Caki2 (cell line): ENCODE data around the gene ARID2. TPM values are rescaled to one million over a fixed set of nuclear protein-coding genes. Genes with fewer than 3 reads are reported as not detected.

Source experiments
- DNase-seq: peaks from one replicate; pipeline ENCODE4 v3.0.0-alpha.2; 2015; ENCODE audit warnings: low read depth
- in situ Hi-C: cut with HindIII; loops from 2 replicates; pipeline ENCODE4 v1.10.0; 2016; ENCODE audit warnings: low sequenced_read_pairs, low pct_unique_long_range_greater_than_20kb, mixed read lengths
- total RNA-seq: library from RNA; depleted of rRNA; stranded (reverse); fragments of >200 nt; shearing (Covaris generic); gene quantifications from 2 replicates; pipeline ENCODE4 v1.2.3, GENCODE V29; 2014; ENCODE audit warnings: low replicate concordance; rRNA removed

The ARID2 gene, protein sequence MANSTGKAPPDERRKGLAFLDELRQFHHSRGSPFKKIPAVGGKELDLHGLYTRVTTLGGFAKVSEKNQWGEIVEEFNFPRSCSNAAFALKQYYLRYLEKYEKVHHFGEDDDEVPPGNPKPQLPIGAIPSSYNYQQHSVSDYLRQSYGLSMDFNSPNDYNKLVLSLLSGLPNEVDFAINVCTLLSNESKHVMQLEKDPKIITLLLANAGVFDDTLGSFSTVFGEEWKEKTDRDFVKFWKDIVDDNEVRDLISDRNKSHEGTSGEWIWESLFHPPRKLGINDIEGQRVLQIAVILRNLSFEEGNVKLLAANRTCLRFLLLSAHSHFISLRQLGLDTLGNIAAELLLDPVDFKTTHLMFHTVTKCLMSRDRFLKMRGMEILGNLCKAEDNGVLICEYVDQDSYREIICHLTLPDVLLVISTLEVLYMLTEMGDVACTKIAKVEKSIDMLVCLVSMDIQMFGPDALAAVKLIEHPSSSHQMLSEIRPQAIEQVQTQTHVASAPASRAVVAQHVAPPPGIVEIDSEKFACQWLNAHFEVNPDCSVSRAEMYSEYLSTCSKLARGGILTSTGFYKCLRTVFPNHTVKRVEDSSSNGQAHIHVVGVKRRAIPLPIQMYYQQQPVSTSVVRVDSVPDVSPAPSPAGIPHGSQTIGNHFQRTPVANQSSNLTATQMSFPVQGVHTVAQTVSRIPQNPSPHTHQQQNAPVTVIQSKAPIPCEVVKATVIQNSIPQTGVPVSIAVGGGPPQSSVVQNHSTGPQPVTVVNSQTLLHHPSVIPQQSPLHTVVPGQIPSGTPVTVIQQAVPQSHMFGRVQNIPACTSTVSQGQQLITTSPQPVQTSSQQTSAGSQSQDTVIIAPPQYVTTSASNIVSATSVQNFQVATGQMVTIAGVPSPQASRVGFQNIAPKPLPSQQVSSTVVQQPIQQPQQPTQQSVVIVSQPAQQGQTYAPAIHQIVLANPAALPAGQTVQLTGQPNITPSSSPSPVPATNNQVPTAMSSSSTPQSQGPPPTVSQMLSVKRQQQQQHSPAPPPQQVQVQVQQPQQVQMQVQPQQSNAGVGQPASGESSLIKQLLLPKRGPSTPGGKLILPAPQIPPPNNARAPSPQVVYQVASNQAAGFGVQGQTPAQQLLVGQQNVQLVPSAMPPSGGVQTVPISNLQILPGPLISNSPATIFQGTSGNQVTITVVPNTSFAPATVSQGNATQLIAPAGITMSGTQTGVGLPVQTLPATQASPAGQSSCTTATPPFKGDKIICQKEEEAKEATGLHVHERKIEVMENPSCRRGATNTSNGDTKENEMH (N-terminal part only)
- total RNA-seq, result 14.6 and 16.5 TPM in 2 replicates

DNA sequence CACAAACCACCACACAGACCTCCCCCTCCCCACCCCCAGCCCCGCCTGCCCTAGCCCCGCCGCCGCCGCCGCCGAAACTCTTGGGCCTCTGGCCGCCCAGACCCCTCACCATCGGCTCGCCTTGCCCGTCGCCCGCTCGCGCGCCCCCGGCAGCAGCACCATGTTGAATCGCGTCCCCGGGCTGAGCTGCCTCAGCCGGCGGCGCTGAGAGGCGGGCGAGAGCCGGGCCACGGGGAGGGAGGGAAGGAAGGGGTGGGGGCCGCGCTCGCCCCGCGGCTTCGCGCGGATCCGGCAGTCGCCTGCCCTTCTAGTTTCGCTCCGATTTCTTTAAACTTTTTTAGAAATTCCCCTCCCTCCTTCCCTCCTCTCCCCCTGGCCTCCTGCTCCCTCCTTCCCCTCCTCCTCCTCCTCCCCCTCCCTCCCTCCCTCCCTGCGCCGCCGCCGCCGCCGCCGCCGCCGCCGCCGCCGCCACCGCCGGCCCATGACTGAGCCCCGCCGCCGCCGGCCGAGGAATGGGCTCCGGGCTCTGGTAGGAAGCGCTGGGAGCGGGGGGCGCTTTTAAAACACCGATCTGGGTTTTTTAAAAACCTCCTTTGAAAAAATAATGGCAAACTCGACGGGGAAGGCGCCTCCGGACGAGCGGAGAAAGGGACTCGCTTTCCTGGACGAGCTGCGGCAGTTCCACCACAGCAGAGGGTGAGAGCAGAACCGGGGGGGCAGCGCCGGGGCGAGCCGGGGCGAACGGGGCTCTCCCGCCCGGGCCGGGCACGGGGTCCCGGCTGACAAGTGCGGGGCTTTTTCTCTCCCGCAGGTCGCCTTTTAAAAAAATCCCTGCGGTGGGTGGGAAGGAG lies at the start of gene ARID2:
TSS of gene ARID2 (plus strand) at position 474 of the 851 bp plus-strand sequence. CDS start at position 605, 131 bp downstream.
- in situ Hi-C loops, result no loop called here
- DNase-seq, result peak; percentile 76

DNA sequence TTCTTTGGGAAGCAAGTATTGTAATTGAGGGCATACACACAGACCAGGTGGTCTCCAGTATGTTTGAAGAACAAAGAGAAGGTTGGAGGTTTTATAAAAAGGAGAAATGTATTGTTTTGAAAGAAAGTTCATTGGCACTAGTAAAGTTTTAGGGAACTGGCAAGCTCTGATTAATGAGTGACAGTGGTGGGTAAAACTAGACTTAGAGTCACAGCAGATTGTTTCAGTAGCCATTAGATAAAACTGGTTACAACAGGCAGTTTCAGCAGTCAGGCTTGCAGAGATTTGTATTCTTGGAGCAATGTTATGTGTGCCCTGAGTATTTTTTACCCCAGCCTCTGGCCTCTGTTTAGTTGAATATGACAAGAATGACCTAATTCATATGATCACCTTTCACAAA lies 49.1 kb upstream of the ARID2 start:
- in situ Hi-C loops, result no loop called here
- DNase-seq, result no peak

GRCh38 chr12:45681465-45681864 lies 48.0 kb upstream of the ARID2 start:
- DNase-seq, result no peak
- in situ Hi-C loops, result no loop called here

DNA sequence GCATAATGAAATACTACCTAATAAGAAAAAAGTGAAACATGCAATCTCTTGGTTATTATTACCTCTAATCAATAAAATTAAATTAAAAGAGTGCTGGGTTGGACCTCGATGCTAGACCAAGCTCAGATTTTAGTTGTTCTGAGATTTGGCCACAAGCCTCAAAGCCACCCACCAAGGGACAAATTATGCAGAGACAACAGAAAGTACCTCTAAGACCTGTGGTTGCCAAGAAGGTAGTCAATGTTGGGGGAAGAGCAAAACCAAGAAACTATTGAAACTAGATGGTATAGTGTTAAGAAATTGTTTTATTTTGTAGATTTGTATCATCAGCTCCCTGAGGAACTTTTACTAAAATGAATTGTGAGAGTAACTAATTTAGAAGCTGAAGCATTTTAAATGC lies 43.8 kb upstream of the ARID2 start:
- no peak for DNase-seq
- in situ Hi-C loops, result no loop called here

DNA sequence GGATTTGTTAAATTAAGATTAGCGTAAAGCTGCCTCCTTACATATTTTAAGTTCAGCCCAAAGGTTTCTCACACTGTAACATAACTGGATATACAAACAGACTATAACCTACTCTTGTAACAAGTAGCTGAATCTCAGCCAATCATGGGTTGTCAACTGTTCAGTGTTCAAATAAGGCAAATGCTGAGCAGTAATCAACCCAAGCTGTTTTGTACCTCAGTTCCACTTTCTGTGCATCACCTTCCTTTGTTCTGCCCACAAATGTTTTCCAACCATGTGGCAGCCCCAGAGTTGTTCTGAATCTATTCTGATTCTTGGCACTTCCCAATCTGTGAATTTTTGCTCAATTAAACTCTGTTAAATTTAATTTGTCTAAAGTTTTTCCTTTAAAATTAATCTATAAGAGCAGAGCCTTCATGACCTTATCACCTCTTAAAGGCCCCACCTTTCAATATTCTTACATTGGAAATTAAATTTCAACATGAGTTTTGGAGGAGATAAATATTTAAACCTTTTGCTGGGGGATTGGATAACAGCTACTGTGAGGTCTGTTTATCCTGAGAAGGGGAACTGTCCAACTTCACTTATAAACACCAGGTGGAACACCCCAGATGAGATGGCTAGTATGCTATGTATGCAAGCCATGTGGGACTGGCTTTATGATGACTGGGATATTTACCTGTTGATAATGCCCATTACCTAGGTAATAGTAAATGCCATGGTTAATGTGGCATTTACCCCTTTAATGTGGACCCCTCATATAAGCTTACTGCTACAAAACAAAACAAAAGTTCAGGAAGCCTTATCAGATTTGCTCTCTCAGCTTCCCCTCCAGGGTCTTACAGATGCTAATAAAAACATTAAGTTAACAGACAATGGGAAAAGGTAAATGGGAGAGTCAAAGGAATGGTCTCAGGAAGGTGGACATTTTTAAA lies 42.2 kb upstream of the ARID2 start:
- no peak for DNase-seq
- in situ Hi-C loops, result no loop called here

- in situ Hi-C loops, result no loop called here
- no peak for DNase-seq
Measured at GRCh38 chr12:45688183-45688582, 41.3 kb upstream of the ARID2 start.

DNA sequence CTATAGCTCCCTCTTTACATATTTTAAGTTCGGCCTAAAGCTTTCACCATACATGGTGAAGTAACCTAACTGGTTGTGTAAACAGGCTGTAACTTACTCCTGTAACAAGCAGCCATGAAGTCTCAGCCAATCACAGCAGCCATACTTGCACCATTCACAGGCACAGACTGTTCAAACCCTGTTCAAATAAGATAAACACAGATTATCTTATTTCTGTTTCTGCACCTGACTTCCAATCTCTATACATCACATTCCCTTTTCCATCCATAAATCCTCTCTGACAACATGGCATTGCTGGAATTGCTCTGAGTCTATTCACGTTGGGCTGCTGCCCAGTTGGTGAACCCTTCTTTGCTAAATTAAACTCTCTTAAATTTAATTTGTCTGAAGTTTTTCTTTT lies 34.5 kb upstream of the ARID2 start:
- DNase-seq, result no peak
- in situ Hi-C loops, result no loop called here

GRCh38 chr12:45695606-45696005 lies 33.9 kb upstream of the ARID2 start:
- no peak for DNase-seq
- in situ Hi-C loops, result no loop called here

- DNase-seq, result no peak
- in situ Hi-C loops, result no loop called here
Measured at GRCh38 chr12:45696049-45696448, 33.5 kb upstream of the ARID2 start.

GRCh38 chr12:45697371-45697770 lies 32.1 kb upstream of the ARID2 start:
- in situ Hi-C loops, result no loop called here
- no peak for DNase-seq

- in situ Hi-C loops, result no loop called here
Measured at GRCh38 chr12:45701296-45701695, 28.2 kb upstream of the ARID2 start.

DNA sequence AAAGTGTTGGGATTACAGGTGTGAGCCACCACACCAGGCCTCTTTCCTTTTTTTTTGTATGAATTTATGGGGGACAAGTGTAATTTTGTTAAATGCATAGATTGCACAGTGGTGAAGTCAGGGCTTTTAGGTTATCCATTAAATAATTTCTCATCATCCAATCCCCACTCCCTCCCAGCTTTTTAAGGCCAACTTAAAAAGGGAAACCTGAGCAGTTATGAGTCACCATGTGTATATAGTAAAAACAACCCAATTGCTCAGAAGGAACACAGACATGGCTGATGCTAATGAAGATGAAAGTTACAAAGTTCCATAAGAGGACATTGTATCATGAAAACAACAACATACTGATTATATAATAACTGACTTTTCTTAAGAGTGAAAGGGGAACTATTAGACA lies 25.6 kb upstream of the ARID2 start:
- in situ Hi-C loops, result no loop called here
- peak; percentile 49 for DNase-seq

More at GRCh38 chr12:45701296-45701695, 28.2 kb upstream of the ARID2 start:
- no peak for DNase-seq

- in situ Hi-C loops, result no loop called here
- no peak for DNase-seq
Measured at GRCh38 chr12:45704968-45705367, 24.5 kb upstream of the ARID2 start.

DNA sequence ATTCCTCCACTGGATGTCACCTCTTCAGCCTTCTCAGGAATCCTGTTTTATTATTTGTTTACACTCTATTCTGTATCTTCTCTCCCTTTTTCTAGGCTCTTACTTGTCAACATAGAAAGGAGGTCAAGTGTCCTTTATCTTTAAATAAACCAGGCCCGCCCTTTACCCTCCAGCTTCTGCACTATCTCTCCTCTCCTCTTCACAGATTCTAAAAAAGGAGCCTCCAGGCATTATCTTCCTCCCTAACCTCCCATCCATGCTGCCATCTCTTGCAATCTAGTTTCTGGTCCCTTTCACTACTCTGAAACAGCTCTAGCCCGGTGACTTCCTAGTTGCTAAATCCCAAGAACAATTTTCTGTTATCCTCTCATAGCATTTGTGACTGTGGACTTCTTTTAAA lies 24.1 kb upstream of the ARID2 start:
- DNase-seq, result no peak
- in situ Hi-C loops, result no loop called here

DNA sequence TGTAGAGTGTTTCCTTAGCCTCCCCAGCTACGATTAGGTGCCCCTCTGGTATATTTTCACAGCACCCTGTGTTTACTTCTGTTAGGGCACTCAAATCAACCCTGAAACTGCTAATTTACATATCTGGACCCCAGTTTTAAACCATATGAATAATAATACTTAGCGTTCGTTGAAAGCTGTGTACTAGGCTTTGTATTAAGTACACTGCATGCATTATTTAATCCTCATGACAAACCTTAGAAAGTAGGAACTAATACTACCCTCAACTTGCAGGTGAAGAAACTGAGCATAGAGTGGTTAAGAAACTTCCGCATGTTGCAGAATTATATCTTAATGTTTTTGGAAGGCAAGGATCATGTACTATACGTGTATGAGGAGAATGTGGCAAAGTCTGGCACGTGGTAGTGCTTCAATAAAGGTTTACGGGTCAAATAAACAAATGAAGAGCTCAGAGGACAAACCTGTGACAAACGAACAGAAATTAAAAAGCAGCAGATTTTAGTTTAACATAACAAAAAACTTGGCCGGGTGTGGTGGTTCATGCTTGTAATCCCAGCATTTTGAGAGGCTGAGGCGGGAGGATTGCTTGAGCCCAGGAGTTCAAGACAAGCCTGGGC lies 22.2 kb upstream of the ARID2 start:
- in situ Hi-C loops, result no loop called here
- DNase-seq, result no peak

DNA sequence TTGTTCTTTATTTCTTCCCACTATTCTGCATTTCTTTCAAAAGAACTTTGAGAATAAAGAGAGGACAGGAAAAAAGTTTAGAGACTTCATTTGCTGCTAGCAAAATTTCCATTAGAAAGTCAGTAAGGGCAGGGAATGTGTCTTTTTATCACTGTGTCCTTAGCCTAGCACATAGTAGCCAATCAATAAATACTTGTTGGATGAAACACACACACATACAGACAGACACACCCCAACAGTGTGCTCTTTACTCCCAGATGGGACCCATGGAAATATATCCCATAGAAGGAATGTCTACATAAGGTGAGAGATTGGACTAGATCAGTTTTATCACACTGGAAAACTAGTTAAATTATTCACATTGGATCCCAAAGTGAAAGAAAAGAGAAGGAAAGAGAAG lies 21.1 kb upstream of the ARID2 start:
- in situ Hi-C loops, result no loop called here
- no peak for DNase-seq
